Peyer's patch (tissue), 4 donors: ENCODE measurements around the gene TMEM174.

Experiments used
- POLR2A ChIP-seq, 2 donors: fragments of 450-650 bp; IDR thresholded peaks; one replicate each; pipeline ENCODE4 v1.5.1; 2017; ENCODE audit warnings: antibody characterized with exemption in 2 of 2, mild to moderate bottlenecking in 2 of 2, moderate library complexity in 2 of 2
- TF ChIP-seq, protein P1 (sequence below), 6 experiments: fragments of 450-650 bp in 4 of 6; fragments of 200-600 bp in 2 of 6; sonication (generic) in 1 of 6; IDR thresholded peaks; one replicate each; pipeline ENCODE4 v1.5.1; 2017 to 2019; ENCODE audit warnings: antibody characterized with exemption in 6 of 6, mild to moderate bottlenecking in 3 of 6, moderate library complexity in 1 of 6

- no peak for TF ChIP-seq POLR2A (IDR thresholded peaks at IDR 0.05)
- TF ChIP-seq, protein P1, sequence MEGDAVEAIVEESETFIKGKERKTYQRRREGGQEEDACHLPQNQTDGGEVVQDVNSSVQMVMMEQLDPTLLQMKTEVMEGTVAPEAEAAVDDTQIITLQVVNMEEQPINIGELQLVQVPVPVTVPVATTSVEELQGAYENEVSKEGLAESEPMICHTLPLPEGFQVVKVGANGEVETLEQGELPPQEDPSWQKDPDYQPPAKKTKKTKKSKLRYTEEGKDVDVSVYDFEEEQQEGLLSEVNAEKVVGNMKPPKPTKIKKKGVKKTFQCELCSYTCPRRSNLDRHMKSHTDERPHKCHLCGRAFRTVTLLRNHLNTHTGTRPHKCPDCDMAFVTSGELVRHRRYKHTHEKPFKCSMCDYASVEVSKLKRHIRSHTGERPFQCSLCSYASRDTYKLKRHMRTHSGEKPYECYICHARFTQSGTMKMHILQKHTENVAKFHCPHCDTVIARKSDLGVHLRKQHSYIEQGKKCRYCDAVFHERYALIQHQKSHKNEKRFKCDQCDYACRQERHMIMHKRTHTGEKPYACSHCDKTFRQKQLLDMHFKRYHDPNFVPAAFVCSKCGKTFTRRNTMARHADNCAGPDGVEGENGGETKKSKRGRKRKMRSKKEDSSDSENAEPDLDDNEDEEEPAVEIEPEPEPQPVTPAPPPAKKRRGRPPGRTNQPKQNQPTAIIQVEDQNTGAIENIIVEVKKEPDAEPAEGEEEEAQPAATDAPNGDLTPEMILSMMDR (IDR thresholded peaks at IDR 0.05): no peak
Observed at GRCh38 chr5:73158313-73158712, 14.7 kb upstream of the TMEM174 start.
